ENCODE data around the gene DMD. TPM values are rescaled to one million over a fixed set of nuclear protein-coding genes. Genes with fewer than 3 reads are reported as not detected.

DMD gene
- total and polyA plus RNA-seq, 2 of the 8 experiments (the other 6 are each of a cell fraction or from before 2014, with no cell fraction given) = 4.8 to 7.4 TPM

GRCh38 chrX:31670245-31670644 is 1541.1 kb downstream of the DMD start:
- ChIA-PET POLR2A (ENCODE audit: partially characterized antibody) (no interaction called here), CTCF (ENCODE audit: partially characterized antibody) (no interaction called here)
- H4K20me1 ChIP-seq (replicated peaks in 1 of 2; ENCODE audit: control insufficient read depth in 1 of 2, insufficient read depth in 2 of 2, low read length in 2 of 2) = no peaks in the 10 kb centered on the region
- H4K91ac ChIP-seq (replicated peaks; ENCODE audit: insufficient read length, low read length) = no peak overlapping the region
- no peak overlapping the region for H4K8ac ChIP-seq (ENCODE audit: extremely low read depth, insufficient read depth, low read length)
- no peak overlapping the region for H3K4me3 ChIP-seq (ENCODE audit: extremely low read depth in 1 of 4, insufficient read depth in 2 of 4, low read depth in 3 of 4, low read length in 4 of 4)
- no peak overlapping the region for H4K5ac ChIP-seq (ENCODE audit: insufficient read length, low read depth, low read length)
- no peak overlapping the region for H2BK20ac ChIP-seq (ENCODE audit: low read length)
- no peak overlapping the region for H2AK5ac ChIP-seq (ENCODE audit: low read depth, low read length)
- H3K14ac ChIP-seq (ENCODE audit: insufficient read length) = no peak overlapping the region
- no peaks in the 10 kb centered on the region for H3K36me3 ChIP-seq (ENCODE audit: control insufficient read depth in 2 of 4, insufficient read depth in 4 of 4, low read length in 3 of 4)
- H3K79me2 ChIP-seq (ENCODE audit: control insufficient read depth in 1 of 2, insufficient read depth in 2 of 2, low read length in 2 of 2) = no peaks in the 10 kb centered on the region
- no peak overlapping the region for H2BK12ac ChIP-seq (ENCODE audit: low read depth, low read length)
- no peak for FAIRE-seq
- no peak overlapping the region for H2BK15ac ChIP-seq (ENCODE audit: low read length)
- no peak overlapping the region for H3K4ac ChIP-seq (replicated peaks; ENCODE audit: insufficient read length, low read depth, low read length)
- no peaks in the 10 kb centered on the region for H3K4me1 ChIP-seq (replicated peaks in 1 of 4; ENCODE audit: control insufficient read depth in 3 of 4, insufficient read depth in 4 of 4, low read length in 3 of 4)
- no peaks in the 10 kb centered on the region for H3K9me3 ChIP-seq (ENCODE audit: insufficient read depth in 2 of 2, low read depth in 1 of 2, low read length in 1 of 2)
- no peaks in the 10 kb centered on the region for H3K23me2 ChIP-seq (ENCODE audit: low read depth, low read length)
- H3K56ac ChIP-seq (replicated peaks; ENCODE audit: insufficient read length, low read depth, low read length) = no peak overlapping the region
- no peaks in the 10 kb centered on the region for H3K79me1 ChIP-seq (ENCODE audit: low read depth, low read length)
- WGBS, 2 experiments (ENCODE audit: extremely low coverage in 1 of 2, insufficient coverage in 1 of 2, insufficient read length in 1 of 2, insufficient replicate concordance in 2 of 2, low coverage in 1 of 2, low lambda C conversion rate in 2 of 2, missing lambda C conversion rate in 1 of 2) = 84% methylated on average over 3 of the region's 3 CpGs; no CpG with 5 or more reads in 1 of the 2 experiments
- no peak overlapping the region for H3K27ac ChIP-seq (ENCODE audit: low read depth, low read length)
- H3K4me2 ChIP-seq (ENCODE audit: insufficient read depth in 1 of 2, low read depth in 2 of 2, low read length in 2 of 2) = no peak overlapping the region
- H3K27me3 ChIP-seq (replicated peaks in 1 of 4; ENCODE audit: control insufficient read depth in 3 of 4, extremely low read depth in 1 of 4, insufficient read depth in 3 of 4, low read length in 3 of 4) = no peaks in the 10 kb centered on the region
- H2BK120ac ChIP-seq (replicated peaks; ENCODE audit: low read depth, low read length) = no peak overlapping the region
- no peak overlapping the region for H3K18ac ChIP-seq (ENCODE audit: extremely low read depth, low read length)
- no peak for DNase-seq (ENCODE audit: low read depth in 1 of 2, low spot score in 2 of 2)
- no peak overlapping the region for H3K23ac ChIP-seq (ENCODE audit: insufficient read length)
- no peak overlapping the region for H2BK5ac ChIP-seq (ENCODE audit: low read depth, low read length)
- no peak overlapping the region for H3K9ac ChIP-seq (replicated peaks in 1 of 4; ENCODE audit: extremely low read depth in 1 of 4, low read depth in 3 of 4, low read length in 3 of 4)
- H2AFZ ChIP-seq (ENCODE audit: low read length) = no peak overlapping the region
- TF ChIP-seq ZNF274 (IDR thresholded peaks at IDR 0.05; ENCODE audit: borderline replicate concordance, extremely low read depth, low read length) (no peak), SIN3A (conservative IDR thresholded peaks at IDR 0.05 in 1 of 2, IDR thresholded peaks at IDR 0.05 in 1 of 2; ENCODE audit: low read depth in 1 of 2, low read length in 2 of 2) (no peak), CBX8 (IDR thresholded peaks at IDR 0.05; ENCODE audit: borderline replicate concordance, low read depth, low read length) (no peak), RNF2 (IDR thresholded peaks at IDR 0.05; ENCODE audit: borderline replicate concordance, low read depth, low read length, missing control alignments, poor library complexity, severe bottlenecking) (no peak), SIX5 (IDR thresholded peaks at IDR 0.05; ENCODE audit: low read depth, low read length) (no peak), SP2 (IDR thresholded peaks at IDR 0.05; ENCODE audit: low read length) (no peak), TBP (IDR thresholded peaks at IDR 0.05; ENCODE audit: low read depth, low read length) (no peak), MAX (IDR thresholded peaks at IDR 0.05) (no peak), EGR1 (IDR thresholded peaks at IDR 0.05; ENCODE audit: borderline replicate concordance, low read depth, low read length) (no peak), YY1 (IDR thresholded peaks at IDR 0.05; ENCODE audit: low read depth, low read length) (no peak), KDM5A (IDR thresholded peaks at IDR 0.05; ENCODE audit: low read length) (no peak), SRF (IDR thresholded peaks at IDR 0.05; ENCODE audit: low read depth, low read length) (no peak)

Data from H1 (cell line).